HG03196 (cell line): Measurements from ENCODE around the gene ARHGAP15.

ENCODE experiments used
- ATAC-seq: cut with Tn5 transposase; IDR thresholded peaks from one replicate; pipeline ENCODE4 v1.9.1; 2021; ENCODE audit not compliant: unreplicated experiment

ARHGAP15 gene

GRCh38 chr2:143732871-143733270 lies 603.7 kb downstream of the ARHGAP15 start:
- no peak for ATAC-seq

- ATAC-seq: no peak
Measured at GRCh38 chr2:143734507-143734906, 605.3 kb downstream of the ARHGAP15 start.

GRCh38 chr2:143736904-143737303 lies 607.7 kb downstream of the ARHGAP15 start:
- ATAC-seq: no peak

GRCh38 chr2:143740431-143740830 lies 611.2 kb downstream of the ARHGAP15 start:
- ATAC-seq: no peak

- no peak for ATAC-seq
Measured at GRCh38 chr2:143741205-143741604, 612.0 kb downstream of the ARHGAP15 start.

- ATAC-seq: no peak
Measured at GRCh38 chr2:143742581-143742980, 613.4 kb downstream of the ARHGAP15 start.

GRCh38 chr2:143744114-143744513 lies 614.9 kb downstream of the ARHGAP15 start:
- ATAC-seq: no peak

- no peak for ATAC-seq
Measured at GRCh38 chr2:143745060-143745459, 615.8 kb downstream of the ARHGAP15 start.

GRCh38 chr2:143754742-143755141 lies 625.5 kb downstream of the ARHGAP15 start:
- no peak for ATAC-seq

GRCh38 chr2:143758629-143759330 lies 629.6 kb downstream of the ARHGAP15 start:
- ATAC-seq: no peak

- no peak for ATAC-seq
Measured at GRCh38 chr2:143759455-143759854, 630.2 kb downstream of the ARHGAP15 start.

GRCh38 chr2:143762176-143762928 lies 633.1 kb downstream of the ARHGAP15 start:
- ATAC-seq: no peak

GRCh38 chr2:143764261-143764660 lies 635.0 kb downstream of the ARHGAP15 start:
- no peak for ATAC-seq

- ATAC-seq: no peak
Measured at GRCh38 chr2:143764706-143765105, 635.5 kb downstream of the ARHGAP15 start.

GRCh38 chr2:143768991-143769390 lies 639.8 kb downstream of the ARHGAP15 start:
- no peak for ATAC-seq

GRCh38 chr2:143771939-143772338 lies 642.7 kb downstream of the ARHGAP15 start:
- no peak for ATAC-seq

- ATAC-seq: no peak
Measured at GRCh38 chr2:143776526-143777297, 647.5 kb downstream of the ARHGAP15 start.

- no peak for ATAC-seq
Measured at GRCh38 chr2:143779021-143779420, 649.8 kb downstream of the ARHGAP15 start.

GRCh38 chr2:143786026-143786765 lies 657.0 kb downstream of the ARHGAP15 start:
- ATAC-seq: no peak

- ATAC-seq: no peak
Measured at GRCh38 chr2:143787674-143788073, 658.5 kb downstream of the ARHGAP15 start.

GRCh38 chr2:143792602-143793001 lies 663.4 kb downstream of the ARHGAP15 start:
- ATAC-seq: no peak
